MCF 10A (cell line): Measurements from ENCODE around the gene HSPBP1. TPM values are rescaled to one million over a fixed set of nuclear protein-coding genes. Genes with fewer than 3 reads are reported as not detected.

Experiments used
- BruUV-seq: library from RNA; stranded (reverse); fragments of 400-500 nt; replicated peaks from 2 replicates; lab custom pipeline; 2021; lab: Mats Ljungman, UMichigan
- CTCF ChIA-PET: fragments of 300-600 bp; sonication (Branson Sonifier 250); formaldehyde crosslinking; extraction: SDS; loops from one replicate; lab custom pipeline; 2021; ENCODE audit warnings: antibody characterized with exemption, inconsistent platforms; lab: Yijun Ruan, JAX
- POLR2A ChIA-PET: fragments of 300-600, 350-650 bp; sonication (Branson Sonifier 250); formaldehyde crosslinking; extraction: SDS; loops from one replicate; lab custom pipeline; 2020; ENCODE audit warnings: antibody characterized with exemption, inconsistent platforms; lab: Yijun Ruan, JAX
- DNase-seq: peaks from one replicate; pipeline ENCODE4 v3.0.0-alpha.2; 2018; ENCODE audit not compliant: unreplicated experiment
- H3K27ac Mint-ChIP-seq: one replicate; pipeline ENCODE4 v1.8.0; 2022; ENCODE audit warnings: mild to moderate bottlenecking, low read depth, mixed read lengths; ENCODE audit not compliant: unreplicated experiment
- H3K27me3 Mint-ChIP-seq: one replicate; pipeline ENCODE4 v1.8.0; 2022; ENCODE audit warnings: mixed read lengths; ENCODE audit not compliant: insufficient read depth, unreplicated experiment
- H3K36me3 Mint-ChIP-seq: one replicate; pipeline ENCODE4 v1.8.0; 2022; ENCODE audit warnings: mild to moderate bottlenecking, moderate library complexity, mixed read lengths; ENCODE audit not compliant: insufficient read depth, unreplicated experiment
- H3K4me1 Mint-ChIP-seq: one replicate; pipeline ENCODE4 v1.8.0; 2022; ENCODE audit warnings: mixed read lengths; ENCODE audit not compliant: insufficient read depth, unreplicated experiment
- H3K4me3 Mint-ChIP-seq: one replicate; pipeline ENCODE4 v1.8.0; 2022; ENCODE audit warnings: mild to moderate bottlenecking, moderate library complexity, mixed read lengths; ENCODE audit not compliant: unreplicated experiment
- H3K9me3 Mint-ChIP-seq: one replicate; pipeline ENCODE4 v1.8.0; 2022; ENCODE audit warnings: mixed read lengths; ENCODE audit not compliant: unreplicated experiment
- intact Hi-C: fragments of 100-400 bp; cut with micrococcal nuclease; formaldehyde crosslinking; loops from 2 replicates; pipeline ENCODE4 v1.14.1; 2022
- microRNA-seq: library from miRNA; unstranded; fragments of <30 nt; microRNA quantifications from one replicate; pipeline ENCODE4 v1.2.0, GENCODE V29; 2022
- total RNA-seq: library from RNA; stranded (reverse); gene quantifications from 2 replicates; pipeline ENCODE4 v1.2.3, GENCODE V29; 2022
- TF ChIP-seq, protein P1 (sequence below): fragments of 200-600 bp; IDR thresholded peaks from one replicate; pipeline ENCODE4 v1.8.0; 2022; ENCODE audit warnings: antibody characterized with exemption, mild to moderate bottlenecking; ENCODE audit not compliant: unreplicated experiment

HSPBP1 gene
- total RNA-seq, 1 experiment from 2014 or later = 53.1 TPM

DNA sequence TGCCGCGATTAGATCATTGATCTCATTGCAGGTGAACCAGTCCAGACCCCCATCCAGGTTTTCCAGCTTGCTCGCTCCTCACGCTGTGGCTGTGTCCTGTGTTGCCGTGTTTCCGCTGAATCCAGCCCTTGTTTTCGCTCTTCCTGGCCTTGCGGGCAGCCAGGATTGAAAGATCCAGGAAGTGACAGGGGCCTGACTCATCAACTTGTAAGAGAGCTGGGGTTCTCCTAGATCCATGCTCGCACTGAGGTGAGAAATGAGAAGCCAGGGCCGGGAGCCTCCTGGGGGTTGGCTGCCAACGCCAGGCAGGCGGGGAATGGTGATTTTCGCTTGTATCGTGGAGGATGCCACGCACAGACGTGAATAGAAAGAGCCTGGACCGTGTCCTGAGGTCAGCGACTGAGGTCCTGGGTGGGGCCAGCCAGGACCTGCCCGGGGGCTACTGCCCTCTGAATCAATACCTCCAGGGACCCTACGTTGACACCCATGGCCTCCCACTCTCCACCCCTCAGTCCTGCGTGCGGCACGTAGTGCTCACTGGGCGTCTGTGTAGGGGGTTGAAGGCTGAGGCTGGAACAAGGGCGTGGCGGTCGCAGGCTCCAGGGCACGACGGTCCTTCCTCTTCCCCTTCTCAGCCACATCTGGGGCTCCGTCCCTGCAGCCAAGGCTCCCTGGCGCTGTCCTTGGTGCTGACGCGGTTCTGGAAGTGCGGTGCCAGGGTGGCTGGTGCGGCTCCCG, 63.3 kb downstream of the HSPBP1 start:
- ChIA-PET CTCF (interaction anchor here (1.1 kb wide), 2 partner anchors 12 to 43 kb away, joined by 3 read pairs; no protein-coding TSS in a partner anchor), POLR2A (interaction anchor here (0.6 to 4.6 kb wide), 15 partner anchors 10 to 413 kb away, joined by 3 to 52 read pairs (median 5); partner anchors contain the start of genes DNAAF3, HSPBP1, KMT5C and PPP6R1)
- DNase-seq = peak; percentile 99
- Mint-ChIP-seq H3K4me3 (peak overlapping the region; percentile 78), H3K27me3 (no peaks in the 10 kb centered on the region), H3K27ac (peak overlapping the region; percentile 64), H3K4me1 (peaks cover 16% of the 10 kb centered on the region), H3K36me3 (peaks cover 7% of the 10 kb centered on the region), H3K9me3 (peaks cover 9% of the 10 kb centered on the region)
- intact Hi-C loops = loop anchor here (1.0 to 2.0 kb wide), 4 partner anchors 27 to 70 kb away; partner anchors contain the start of genes DNAAF3 and PPP6R1
- TF ChIP-seq, protein P1, sequence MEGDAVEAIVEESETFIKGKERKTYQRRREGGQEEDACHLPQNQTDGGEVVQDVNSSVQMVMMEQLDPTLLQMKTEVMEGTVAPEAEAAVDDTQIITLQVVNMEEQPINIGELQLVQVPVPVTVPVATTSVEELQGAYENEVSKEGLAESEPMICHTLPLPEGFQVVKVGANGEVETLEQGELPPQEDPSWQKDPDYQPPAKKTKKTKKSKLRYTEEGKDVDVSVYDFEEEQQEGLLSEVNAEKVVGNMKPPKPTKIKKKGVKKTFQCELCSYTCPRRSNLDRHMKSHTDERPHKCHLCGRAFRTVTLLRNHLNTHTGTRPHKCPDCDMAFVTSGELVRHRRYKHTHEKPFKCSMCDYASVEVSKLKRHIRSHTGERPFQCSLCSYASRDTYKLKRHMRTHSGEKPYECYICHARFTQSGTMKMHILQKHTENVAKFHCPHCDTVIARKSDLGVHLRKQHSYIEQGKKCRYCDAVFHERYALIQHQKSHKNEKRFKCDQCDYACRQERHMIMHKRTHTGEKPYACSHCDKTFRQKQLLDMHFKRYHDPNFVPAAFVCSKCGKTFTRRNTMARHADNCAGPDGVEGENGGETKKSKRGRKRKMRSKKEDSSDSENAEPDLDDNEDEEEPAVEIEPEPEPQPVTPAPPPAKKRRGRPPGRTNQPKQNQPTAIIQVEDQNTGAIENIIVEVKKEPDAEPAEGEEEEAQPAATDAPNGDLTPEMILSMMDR = no peak
- TSS peak; percentile 67 for BruUV-seq

DNA sequence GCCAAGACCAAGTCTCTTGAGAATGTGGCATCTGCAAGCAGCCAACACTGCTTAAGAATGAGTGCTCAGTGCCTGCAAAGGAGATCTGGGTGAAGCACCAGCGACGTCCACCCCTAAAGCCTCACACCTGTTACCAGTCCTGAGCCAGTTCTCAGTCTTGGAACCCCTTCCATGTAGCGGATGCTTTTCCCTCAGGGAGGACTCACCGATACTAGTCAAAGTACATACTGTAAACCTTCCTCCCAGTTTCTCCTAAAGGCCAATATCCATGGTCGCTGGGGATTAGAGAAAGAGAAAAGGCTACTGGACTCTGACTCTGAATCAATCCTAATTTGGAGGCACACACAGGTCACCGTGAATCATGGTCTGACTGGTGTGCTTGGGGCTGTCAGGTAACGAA, 66.4 kb downstream of the HSPBP1 start:
- POLR2A ChIA-PET = interaction anchor here (4.6 kb wide), 1 partner anchor 15 kb away, joined by 16 read pairs; no protein-coding TSS in a partner anchor
- CTCF ChIA-PET = interaction anchor here (0.7 kb wide), 1 partner anchor 33 kb away, joined by 3 read pairs; no protein-coding TSS in a partner anchor
- DNase-seq = no peak

DNA sequence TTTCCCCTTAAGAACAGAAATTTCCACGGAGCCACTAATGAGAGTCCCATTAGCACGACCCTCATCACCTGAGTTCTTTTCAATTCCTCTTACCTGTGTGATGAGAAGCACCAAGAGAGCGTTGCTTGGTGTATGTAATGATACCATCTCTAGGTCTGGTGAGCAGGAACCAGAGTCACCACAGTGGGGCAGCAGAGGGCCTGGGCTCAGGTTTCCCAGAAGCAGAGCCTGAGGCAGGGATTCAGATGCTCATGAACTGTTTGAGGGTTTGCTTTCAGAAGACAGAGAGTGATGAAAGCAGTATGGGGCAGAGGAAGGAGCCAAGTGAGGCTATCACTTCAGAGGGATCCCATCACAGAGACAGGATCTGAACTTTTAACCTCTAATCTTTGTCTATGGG, 67.5 kb downstream of the HSPBP1 start:
- Mint-ChIP-seq H3K36me3 (peaks cover 17% of the 10 kb centered on the region), H3K27me3 (no peaks in the 10 kb centered on the region), H3K4me1 (peaks cover 29% of the 10 kb centered on the region), H3K9me3 (peaks cover 9% of the 10 kb centered on the region), H3K27ac (no peak overlapping the region), H3K4me3 (no peak overlapping the region)
- TF ChIP-seq, protein P1 = no peak
- DNase-seq = peak; percentile 57
- intact Hi-C loops = no loop called here
- ChIA-PET CTCF (interaction anchor here (0.6 kb wide), 1 partner anchor 157 kb away, joined by 3 read pairs; no protein-coding TSS in a partner anchor), POLR2A (interaction anchor here (0.7 to 4.6 kb wide), 2 partner anchors 14 to 265 kb away, joined by 4 to 16 read pairs; no protein-coding TSS in a partner anchor)
- no TSS peak for BruUV-seq

More for the DNA sequence above, 66.4 kb downstream of the HSPBP1 start:
- no TSS peak for BruUV-seq
- Mint-ChIP-seq H3K4me3 (no peak overlapping the region), H3K27me3 (no peaks in the 10 kb centered on the region), H3K9me3 (peaks cover 9% of the 10 kb centered on the region), H3K36me3 (peaks cover 17% of the 10 kb centered on the region), H3K4me1 (peaks cover 29% of the 10 kb centered on the region), H3K27ac (no peak overlapping the region)
- intact Hi-C loops = no loop called here
- TF ChIP-seq, protein P1 = no peak

Small RNAs within 50 kb of the gene (microRNA-seq; reads per million reads assigned to microRNA genes)
- gene MIR6802 (1.2 reads per million), gene MIR6803 (1.7 reads per million, percentile 11 among the genes with 10 or more reads in this experiment), gene MIR6804 (2.2 reads per million, percentile 16 among the genes with 10 or more reads in this experiment)

Other genes with a start within 250 kb of the HSPBP1 start
- 0.27 TPM in 1 of 2 replicates, not detected in the other for gene GP6, start 241.8 kb downstream of the HSPBP1 start, total RNA-seq
- gene RDH13, start 217.0 kb downstream of the HSPBP1 start, total RNA-seq = 20.2 and 25.8 TPM in 2 replicates
- 9.9 and 17.9 TPM in 2 replicates for gene EPS8L1, start 204.2 kb downstream of the HSPBP1 start, total RNA-seq
- gene PPP1R12C, start 162.5 kb downstream of the HSPBP1 start, total RNA-seq = 76.4 and 88.6 TPM in 2 replicates
- 32.3 and 46.8 TPM in 2 replicates for gene TNNT1, start 130.9 kb downstream of the HSPBP1 start, total RNA-seq
- 0.89 TPM in 1 of 2 replicates, not detected in the other for gene TNNI3, start 122.4 kb downstream of the HSPBP1 start, total RNA-seq
- gene DNAAF3, start 113.5 kb downstream of the HSPBP1 start, total RNA-seq = 3.9 and 4.9 TPM in 2 replicates
- gene SYT5, start 99.8 kb downstream of the HSPBP1 start, total RNA-seq = not detected in 2 replicates
- 0.56 and 2.3 TPM in 2 replicates for gene PTPRH, start 70.6 kb downstream of the HSPBP1 start, total RNA-seq
- 4.2 and 4.7 TPM in 2 replicates for gene TMEM86B, start 51.3 kb downstream of the HSPBP1 start, total RNA-seq
- gene PPP6R1, start 21.1 kb downstream of the HSPBP1 start, total RNA-seq = 70.6 and 78.9 TPM in 2 replicates
- gene BRSK1, start 3.9 kb upstream of the HSPBP1 start, total RNA-seq = 3.8 and 5.1 TPM in 2 replicates
- not detected in 2 replicates for gene TMEM150B, start 45.2 kb upstream of the HSPBP1 start, total RNA-seq
- gene KMT5C, start 59.8 kb upstream of the HSPBP1 start, total RNA-seq = 12.9 and 16.8 TPM in 2 replicates
- gene COX6B2, start 74.6 kb upstream of the HSPBP1 start, total RNA-seq = 0.33 and 0.93 TPM in 2 replicates
- not detected in 2 replicates for gene GARIN5B, start 83.2 kb upstream of the HSPBP1 start, total RNA-seq
- gene IL11, start 90.4 kb upstream of the HSPBP1 start, total RNA-seq = 4.2 TPM in 2 replicates
- 0.58 and 0.59 TPM in 2 replicates for gene TMEM190, start 96.7 kb upstream of the HSPBP1 start, total RNA-seq
- 10.6 and 14.9 TPM in 2 replicates for gene TMEM238, start 104.2 kb upstream of the HSPBP1 start, total RNA-seq
- gene RPL28, start 105.8 kb upstream of the HSPBP1 start, total RNA-seq = 2,816 and 2,868 TPM in 2 replicates
- 331 and 345 TPM in 2 replicates for gene UBE2S, start 127.7 kb upstream of the HSPBP1 start, total RNA-seq
- not detected in 2 replicates for gene SHISA7, start 163.2 kb upstream of the HSPBP1 start, total RNA-seq
- 34.3 and 59.9 TPM in 2 replicates for gene ISOC2, start 181.5 kb upstream of the HSPBP1 start, total RNA-seq
- 0.23 and 0.32 TPM in 2 replicates for gene C19orf85, start 184.6 kb upstream of the HSPBP1 start, total RNA-seq
- gene ZNF628, start 196.5 kb upstream of the HSPBP1 start, total RNA-seq = 6.2 and 12.1 TPM in 2 replicates
- gene NAT14, start 205.1 kb upstream of the HSPBP1 start, total RNA-seq = 16.6 and 22.8 TPM in 2 replicates
- gene SSC5D, start 208.3 kb upstream of the HSPBP1 start, total RNA-seq = 0.33 and 0.59 TPM in 2 replicates